ENCODE data around the gene TMEM151A. TPM values are rescaled to one million over a fixed set of nuclear protein-coding genes. Genes with fewer than 3 reads are reported as not detected.
A peak's percentile ranks its signal among the peaks of the same experiment; 100 is the strongest.
"Not testable (repeated sequence)": the region's sequence is repeated elsewhere in the genome, so short reads cannot be mapped to it uniquely, and the experiment has no call there.

Gene TMEM151A
- total RNA-seq, 2 donors from 2014 or later = not detected

DNA sequence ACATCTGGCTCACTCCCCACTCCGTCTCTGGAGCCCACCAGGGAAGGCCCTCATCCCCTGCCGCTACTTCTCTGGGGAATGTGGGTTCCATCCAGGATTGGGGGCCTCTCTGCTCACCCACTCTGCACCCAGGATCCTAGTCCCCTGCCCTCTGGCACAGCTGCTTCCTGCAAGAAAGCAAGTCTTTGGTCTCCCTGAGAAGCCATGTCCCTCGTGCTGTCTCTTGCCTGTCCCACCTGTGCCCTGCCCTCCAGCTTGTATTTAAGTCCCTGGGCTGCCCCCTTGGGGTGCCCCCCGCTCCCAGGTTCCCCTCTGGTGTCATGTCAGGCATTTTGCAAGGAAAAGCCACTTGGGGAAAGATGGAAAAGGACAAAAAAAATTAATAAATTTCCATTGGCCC is 14.6 kb upstream of the TMEM151A start:
- peaks cover 0 to 12% of the 10 kb centered on the region in 2 donors for H3K36me3 Mint-ChIP-seq
- H3K9me3 Mint-ChIP-seq, ATAC-seq, H3K27ac Mint-ChIP-seq: not testable (repeated sequence)
- DNase-seq (ENCODE audit: low spot score in 2 of 2) = peak in 1 of 2 donors; percentile 52

DNA sequence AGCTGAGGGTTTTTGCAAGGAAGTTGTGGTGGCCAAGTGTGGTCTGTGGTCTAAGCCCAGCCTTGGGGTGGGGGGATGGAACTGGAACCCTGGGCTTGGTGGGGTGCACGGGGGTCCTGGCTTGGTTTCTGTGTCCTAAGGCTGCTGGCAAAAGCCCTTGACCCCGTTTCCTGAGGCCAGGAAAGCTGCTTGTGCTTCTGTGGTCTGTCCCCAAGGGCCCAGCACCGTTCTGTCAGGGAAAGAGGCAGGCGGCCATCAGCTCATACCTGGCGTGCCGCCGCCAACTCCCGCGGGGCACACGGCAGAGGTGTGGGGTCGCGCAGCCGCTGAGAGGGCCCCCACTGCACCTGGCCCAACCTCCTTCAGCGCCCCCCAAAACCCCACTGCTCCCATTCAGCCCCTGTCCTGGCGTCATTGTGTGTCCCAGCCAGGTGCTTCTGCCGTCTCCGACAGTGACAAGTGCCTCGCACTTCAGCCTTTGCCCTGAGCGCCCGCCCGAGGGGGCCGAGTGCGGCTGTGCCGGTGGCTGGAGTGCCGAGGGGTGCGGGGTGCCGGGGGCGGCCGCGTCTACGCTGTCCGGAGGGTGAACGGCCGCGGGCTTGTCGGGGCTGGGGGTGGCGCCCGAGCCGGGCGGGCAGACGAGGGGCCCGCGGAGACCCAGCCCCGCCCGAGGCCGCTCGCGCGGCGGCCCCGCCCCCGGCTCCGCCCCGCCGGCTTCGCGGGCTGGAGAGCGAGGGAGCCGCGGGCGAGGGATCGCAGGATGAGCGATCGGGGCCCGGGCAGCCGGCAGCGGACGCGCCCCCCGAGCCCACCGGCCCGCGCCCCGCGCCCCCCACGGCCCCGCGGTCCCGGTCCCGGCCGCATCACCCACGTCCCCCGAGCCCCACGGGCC is 14.0 kb upstream of the TMEM151A start, which contains the start of gene CNIH2:
CNIH2 (plus strand) TSS at position 705 of the 892 bp plus-strand sequence. CDS start 282 bp downstream, outside the sequence.
- DNase-seq (ENCODE audit: low spot score in 2 of 2) (peak; percentile 61 to 65), ATAC-seq (peak; percentile 28 to 34)
- H3K27ac Mint-ChIP-seq = no peak within 1 kb of the TSS
- no peaks in the 10 kb centered on the region for H3K9me3 Mint-ChIP-seq
- H3K36me3 Mint-ChIP-seq = peaks cover 0 to 8% of the 10 kb centered on the region in 2 donors

DNA sequence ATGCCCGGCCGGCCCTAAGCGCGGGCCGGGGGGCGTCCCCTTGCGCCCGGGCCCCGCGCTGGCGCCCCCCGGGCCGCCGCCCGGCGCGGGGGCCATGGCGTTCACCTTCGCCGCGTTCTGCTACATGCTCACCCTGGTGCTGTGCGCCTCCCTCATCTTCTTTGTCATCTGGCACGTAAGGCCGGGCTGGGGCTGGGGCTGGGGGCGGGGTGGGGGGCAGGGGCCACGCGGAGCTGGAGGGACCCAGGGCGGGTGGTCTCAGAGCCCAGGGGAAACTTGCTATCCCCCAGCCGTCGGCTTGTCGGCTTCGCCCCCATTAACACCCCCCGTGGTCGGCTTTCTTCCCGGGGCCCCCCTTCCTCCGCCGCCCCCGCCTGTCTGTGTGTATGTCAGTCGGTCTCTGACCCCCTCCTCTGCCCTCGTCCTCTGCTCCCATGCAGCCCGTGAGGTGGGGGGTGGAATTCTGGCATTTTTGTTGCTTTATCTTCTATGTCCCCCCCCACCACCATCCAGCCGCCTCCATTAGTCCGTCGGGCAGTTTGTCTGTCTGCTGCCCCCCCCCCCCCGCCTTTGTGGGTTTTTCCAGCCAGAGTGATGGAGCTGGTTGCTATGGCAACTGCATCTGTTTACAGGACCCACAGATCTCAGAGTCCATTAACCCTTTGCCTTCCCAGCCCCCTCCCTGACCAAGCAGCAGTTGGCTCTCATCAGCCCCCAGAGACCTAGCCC is 13.2 kb upstream of the TMEM151A start:
- Mint-ChIP-seq H3K36me3 (peaks cover 0 to 5% of the 10 kb centered on the region in 2 donors), H3K9me3 (no peaks in the 10 kb centered on the region), H3K27ac (no peak overlapping the region)
- ATAC-seq = no peak
- peak in 1 of 2 donors; percentile 51 for DNase-seq (ENCODE audit: low spot score in 2 of 2)

DNA sequence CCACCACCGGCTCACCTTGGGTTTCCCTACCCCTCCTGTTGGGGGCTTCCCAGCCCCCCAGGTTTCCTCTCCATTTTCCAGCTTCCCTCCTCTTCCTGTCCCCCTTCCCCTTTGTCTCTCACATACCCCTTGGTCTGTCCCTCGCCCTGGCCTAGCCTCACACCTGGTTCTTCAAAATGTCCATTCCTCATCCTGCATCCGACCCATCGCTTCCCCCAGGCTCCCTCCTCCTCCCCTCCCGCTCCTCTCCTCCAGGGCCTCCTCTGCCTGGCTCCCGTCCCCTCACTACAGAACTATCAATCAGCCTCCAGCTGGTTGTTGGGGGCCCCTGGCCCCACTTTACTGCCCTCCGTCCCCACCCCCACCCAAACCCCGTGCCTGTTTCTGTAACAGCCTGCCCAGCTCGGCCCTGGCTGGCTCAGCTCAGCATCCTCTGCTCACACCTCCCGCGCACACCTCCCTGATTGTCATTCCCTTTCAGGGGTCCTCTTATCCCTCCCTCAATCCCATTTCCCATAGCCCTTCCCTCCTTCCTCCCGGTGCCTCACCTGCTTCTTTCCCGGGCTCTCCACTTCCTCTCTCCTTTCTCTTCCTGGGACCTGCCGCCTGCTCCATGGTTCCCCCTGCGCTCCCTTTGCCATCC is 12.5 kb upstream of the TMEM151A start:
- no peaks in the 10 kb centered on the region for H3K9me3 Mint-ChIP-seq

DNA sequence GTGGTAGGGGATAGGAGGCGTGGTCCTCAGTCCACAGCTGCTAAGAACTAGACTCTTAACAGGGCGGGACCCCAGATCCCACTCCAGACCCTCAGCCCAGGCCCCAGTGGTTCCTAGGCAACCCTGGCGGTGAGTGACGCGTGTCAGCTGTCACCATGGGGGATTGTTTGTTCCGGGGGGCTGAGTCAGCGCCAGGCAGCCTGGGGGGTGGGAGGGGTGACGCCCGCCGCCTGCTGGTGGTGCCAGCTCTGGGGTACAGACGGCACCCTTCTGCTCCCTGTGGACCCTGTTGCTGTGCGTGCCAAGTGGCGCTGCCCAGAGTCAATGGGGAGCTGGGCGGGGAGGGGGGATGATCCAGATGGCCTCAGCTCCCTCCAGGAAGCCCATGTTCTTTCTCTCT is 11.3 kb upstream of the TMEM151A start:
- no peaks in the 10 kb centered on the region for H3K36me3 Mint-ChIP-seq
- no peak overlapping the region for H3K27ac Mint-ChIP-seq
- no peak for ATAC-seq
- H3K9me3 Mint-ChIP-seq = no peaks in the 10 kb centered on the region
- no peak for DNase-seq (ENCODE audit: low spot score in 2 of 2)

More for the DNA sequence above, 12.5 kb upstream of the TMEM151A start:
- Mint-ChIP-seq H3K27ac (peak overlapping the region; percentile 54 to 95), H3K36me3 (peaks cover 0 to 2% of the 10 kb centered on the region in 2 donors)
- DNase-seq (ENCODE audit: low spot score in 2 of 2) (no peak), ATAC-seq (no peak)

DNA sequence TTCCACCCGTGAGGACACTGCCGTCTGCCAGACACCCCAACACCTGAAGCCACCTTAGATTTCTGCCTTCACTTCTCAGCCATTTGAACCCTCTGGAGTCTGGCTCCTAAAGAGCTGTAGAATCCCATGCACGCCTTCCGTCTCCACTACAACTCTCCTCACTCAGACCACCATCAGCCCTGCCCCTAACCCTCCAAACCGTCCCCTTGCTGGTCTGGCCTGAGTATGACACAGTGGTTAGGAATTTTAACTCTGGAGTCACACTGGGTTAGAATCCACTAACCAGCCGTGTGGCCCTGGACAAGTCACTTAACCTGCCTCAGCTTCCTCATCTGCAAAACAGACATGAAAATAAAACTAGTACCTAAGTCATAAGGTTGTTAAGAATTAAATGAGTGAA is 10.7 kb upstream of the TMEM151A start:
- Mint-ChIP-seq H3K9me3 (no peaks in the 10 kb centered on the region), H3K36me3 (no peaks in the 10 kb centered on the region), H3K27ac (peak overlapping the region in 1 of 2 donors; percentile 5)
- ATAC-seq (no peak), DNase-seq (ENCODE audit: low spot score in 2 of 2) (no peak)

DNA sequence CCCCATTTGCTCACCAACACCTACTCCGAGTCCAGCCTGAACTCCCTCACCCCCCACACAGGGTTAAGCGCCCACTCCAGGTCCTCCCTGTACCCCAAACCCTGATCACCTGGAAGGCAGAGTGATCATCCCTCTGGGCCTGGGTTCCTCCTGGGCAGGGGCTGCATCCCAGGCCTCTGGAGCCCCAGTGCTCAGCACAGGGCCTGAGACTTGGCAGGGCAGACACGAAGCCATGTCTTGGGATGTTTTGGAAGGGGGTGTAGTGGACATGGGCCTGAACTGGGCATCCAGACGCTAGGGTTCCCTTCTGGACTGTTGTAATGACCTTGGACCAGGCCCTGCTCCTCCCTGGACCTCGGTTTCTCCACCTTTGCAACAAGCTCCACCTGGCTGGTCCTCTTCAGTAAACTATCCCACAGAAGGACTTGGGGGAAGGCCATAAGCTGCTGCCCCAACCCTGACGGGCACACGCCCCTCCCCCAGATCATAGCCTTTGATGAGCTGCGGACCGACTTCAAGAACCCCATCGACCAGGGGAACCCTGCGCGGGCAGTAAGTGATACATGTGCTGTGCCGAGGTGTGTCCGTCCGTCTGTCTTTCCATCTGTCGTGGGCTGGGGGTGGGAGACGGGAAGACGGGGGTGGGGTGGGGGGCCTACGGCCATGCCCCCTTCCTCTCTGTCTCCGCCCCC is 9.8 kb upstream of the TMEM151A start:
- DNase-seq (ENCODE audit: low spot score in 2 of 2) (no peak), ATAC-seq (no peak)
- Mint-ChIP-seq H3K9me3 (no peaks in the 10 kb centered on the region), H3K27ac (peak overlapping the region in 1 of 2 donors; percentile 85), H3K36me3 (no peaks in the 10 kb centered on the region)

DNA sequence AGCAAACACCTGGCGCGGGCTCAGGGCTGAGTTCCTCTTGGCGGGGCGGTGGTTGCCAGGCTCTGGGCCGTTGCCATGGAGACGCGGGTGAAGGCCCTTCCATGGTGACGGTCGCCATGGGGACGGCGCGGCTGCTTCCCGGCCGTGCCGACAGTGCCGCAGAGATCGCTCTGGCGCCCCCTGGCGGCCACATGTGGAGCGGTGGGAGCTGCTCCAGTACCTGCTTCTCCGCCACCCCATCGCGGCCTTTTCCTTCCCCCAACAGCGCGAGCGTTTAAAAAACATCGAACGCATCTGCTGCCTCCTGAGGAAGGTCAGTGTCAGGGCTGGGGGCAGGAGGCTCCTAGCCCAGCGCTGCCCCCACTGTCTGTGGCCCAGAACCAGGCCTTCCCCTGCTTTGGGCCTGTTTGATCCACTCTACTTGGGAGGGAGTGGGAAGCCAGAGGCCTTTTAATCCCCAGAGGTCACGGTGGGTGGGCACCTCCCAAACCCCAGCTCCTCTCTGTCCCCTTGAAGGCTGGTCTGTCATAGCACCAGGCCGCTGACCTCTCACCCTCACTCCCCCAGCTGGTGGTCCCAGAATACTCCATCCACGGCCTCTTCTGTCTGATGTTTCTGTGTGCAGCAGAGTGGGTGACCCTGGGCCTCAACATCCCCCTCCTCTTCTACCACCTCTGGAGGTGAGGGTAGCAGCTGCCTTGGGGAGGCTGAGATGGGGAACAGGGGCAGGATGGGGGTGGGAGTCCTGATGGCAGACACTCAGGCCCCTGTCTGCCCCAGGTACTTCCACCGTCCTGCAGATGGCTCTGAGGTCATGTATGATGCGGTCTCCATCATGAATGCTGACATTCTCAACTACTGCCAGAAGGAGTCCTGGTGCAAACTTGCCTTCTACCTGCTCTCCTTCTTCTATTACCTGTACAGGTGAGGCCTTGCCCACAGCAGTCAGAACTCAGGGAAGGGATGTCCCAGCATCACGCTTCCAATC is 8.9 kb upstream of the TMEM151A start:
- H3K36me3 Mint-ChIP-seq = no peaks in the 10 kb centered on the region
- no peaks in the 10 kb centered on the region for H3K9me3 Mint-ChIP-seq
- DNase-seq (ENCODE audit: low spot score in 2 of 2) = peak; percentile 97 to 100
- H3K27ac Mint-ChIP-seq = peak overlapping the region; percentile 72 to 85
- ATAC-seq = peak; percentile 86 to 89

DNA sequence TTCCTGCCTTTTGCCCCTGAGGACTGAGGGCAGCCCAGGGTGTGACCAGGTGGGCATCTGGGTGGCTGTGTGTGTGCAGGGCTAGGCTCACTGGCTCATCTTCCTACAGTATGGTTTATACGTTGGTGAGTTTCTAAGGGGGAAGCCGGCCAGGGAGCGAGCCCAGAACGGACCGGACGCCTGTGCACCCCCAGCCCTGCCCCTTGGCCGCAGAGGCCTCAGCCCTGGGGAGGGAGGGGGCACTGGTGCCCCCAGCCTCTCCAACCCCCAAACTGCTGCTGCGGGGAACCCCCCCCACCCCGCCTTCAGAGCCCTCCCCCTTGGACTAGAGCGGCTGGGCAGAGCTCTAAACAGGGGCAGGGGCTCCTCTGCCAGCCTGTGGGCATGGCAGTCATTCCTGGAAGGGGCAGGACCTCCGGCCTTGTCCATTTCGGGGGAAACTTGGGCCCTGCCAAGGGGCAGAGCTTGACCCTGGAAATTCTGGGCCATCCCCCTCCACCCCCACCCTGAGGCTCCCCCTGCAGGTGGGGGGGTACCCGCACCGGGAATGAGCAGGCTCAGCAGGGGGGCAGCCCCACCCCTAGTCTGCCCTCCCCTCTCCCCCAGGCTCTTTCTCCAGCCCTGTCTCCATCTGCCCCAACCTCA is 8.1 kb upstream of the TMEM151A start:
- Mint-ChIP-seq H3K27ac (peak overlapping the region in 1 of 2 donors; percentile 85), H3K9me3 (no peaks in the 10 kb centered on the region), H3K36me3 (no peaks in the 10 kb centered on the region)
- ATAC-seq (no peak), DNase-seq (ENCODE audit: low spot score in 2 of 2) (no peak)

DNA sequence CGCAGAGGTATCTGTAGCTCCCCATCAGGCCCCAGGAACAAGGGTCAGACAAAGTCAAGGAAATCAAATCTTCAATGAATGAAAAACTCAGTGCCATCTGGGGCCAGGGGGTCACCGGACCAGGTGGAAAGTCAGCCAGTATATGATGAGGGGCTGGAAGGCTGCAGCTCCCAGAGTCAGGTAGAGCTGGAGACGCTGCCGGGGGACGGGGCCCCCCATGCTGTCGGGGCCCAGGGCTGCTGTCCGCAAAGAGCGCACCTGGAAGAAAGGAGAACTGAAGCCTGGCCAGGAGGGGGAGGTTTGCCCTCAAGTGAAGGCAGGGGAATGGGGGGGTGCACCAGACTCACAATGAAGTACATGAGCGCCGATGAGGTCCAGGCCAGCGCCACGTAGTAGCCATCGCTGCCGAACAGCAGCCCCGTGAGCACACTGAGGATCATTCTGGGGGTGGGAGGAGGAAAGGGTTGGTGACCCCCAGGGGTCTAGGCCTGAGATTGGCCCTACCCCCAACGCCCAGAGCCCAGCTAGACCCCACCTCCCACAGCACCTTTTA is 7.1 kb upstream of the TMEM151A start:
- no peaks in the 10 kb centered on the region for H3K9me3 Mint-ChIP-seq
- ATAC-seq (no peak), DNase-seq (ENCODE audit: low spot score in 2 of 2) (no peak)
- no peaks in the 10 kb centered on the region for H3K36me3 Mint-ChIP-seq
- no peak overlapping the region for H3K27ac Mint-ChIP-seq

DNA sequence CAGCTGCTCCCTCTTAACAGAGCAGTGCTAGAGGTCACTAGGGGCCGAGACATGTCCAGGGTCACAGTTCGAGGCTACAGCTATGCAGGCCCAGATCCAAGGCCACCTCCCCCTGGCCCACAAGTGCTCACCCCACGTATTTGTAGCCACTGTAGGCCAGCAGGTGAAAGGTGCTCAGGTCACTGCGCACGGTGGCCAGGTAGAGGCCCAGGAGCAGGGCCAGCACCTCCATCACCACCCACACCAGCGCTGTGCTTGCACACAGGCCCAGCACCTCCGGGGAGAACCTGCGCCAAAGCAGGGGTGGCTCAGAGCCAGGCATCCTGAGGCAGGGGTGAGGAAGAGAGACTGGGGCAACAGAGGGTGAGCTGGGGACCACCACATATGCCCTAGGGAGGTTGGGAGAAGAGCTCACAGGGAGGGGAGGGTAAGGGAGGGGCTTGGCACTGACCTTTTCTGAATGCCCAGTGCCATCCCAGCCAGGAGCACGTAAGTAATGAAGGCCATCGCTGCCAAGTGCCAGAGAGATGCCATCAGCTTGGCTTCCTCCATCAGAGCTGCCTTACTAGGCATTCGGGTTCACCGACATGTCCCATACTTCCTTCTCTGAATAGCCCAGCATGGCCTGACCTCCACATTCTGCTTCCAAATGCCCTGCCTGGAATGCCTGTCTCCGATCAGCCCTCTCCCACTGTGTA is 6.3 kb upstream of the TMEM151A start:
- Mint-ChIP-seq H3K27ac (no peak overlapping the region), H3K9me3 (no peaks in the 10 kb centered on the region), H3K36me3 (no peaks in the 10 kb centered on the region)
- ATAC-seq = no peak
- no peak for DNase-seq (ENCODE audit: low spot score in 2 of 2)

DNA sequence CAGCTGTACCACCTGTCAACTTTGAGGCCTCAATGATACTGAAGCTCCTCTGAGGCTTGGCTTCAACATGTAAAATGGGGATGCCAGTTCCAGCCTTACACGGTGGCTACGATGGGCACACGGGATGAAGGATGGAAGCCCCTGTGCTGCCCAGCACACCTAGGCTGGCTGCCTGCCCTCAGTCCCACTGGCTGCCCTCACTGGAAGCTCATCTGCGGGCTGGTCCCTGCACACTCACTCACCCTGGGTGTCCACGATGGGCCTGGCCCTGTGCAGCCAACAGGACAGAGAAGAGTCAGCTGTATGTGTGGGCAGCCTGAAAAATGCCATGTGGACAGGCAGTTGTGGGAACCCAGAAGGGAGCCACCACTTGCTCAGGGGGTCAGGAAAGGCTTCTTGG is 5.0 kb upstream of the TMEM151A start:
- Mint-ChIP-seq H3K27ac (peak overlapping the region in 1 of 2 donors; percentile 89), H3K36me3 (no peaks in the 10 kb centered on the region), H3K9me3 (no peaks in the 10 kb centered on the region)
- DNase-seq (ENCODE audit: low spot score in 2 of 2) = no peak
- no peak for ATAC-seq

DNA sequence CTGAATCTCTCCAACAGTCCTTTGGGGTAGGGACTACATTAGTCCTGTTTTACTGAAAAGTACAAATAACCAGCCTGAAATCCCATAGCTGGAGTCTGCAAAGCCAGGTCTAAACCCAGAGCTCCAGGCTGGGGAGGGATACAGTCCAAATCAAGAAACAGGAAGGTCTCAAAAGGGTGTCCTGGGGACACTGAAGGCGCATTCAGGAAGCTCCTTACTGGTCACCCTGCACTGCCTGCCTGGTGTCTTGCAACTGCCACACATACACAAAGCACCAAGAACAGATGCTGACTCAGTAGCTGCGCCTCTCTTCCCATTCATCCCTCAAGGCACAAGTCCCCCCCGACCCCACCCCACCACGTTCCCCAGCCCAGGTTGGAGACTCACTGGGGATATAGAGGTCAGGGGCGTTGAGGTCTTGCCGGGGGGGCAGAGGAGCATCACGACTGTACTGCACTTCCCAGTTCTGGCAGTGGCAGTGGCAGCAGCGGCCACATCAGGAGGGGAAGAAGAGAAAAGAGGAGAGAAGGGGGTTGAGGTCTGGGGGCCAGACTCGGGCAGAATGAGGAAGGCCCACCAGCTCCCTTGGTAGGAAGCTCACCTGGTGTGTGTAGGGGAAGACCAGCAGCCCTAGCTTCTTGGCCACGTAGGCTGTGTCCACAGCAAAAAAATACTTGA is 4.3 kb upstream of the TMEM151A start:
- H3K36me3 Mint-ChIP-seq = no peaks in the 10 kb centered on the region
- no peak for DNase-seq (ENCODE audit: low spot score in 2 of 2)
- no peaks in the 10 kb centered on the region for H3K9me3 Mint-ChIP-seq
- ATAC-seq = no peak
- H3K27ac Mint-ChIP-seq = peak overlapping the region; percentile 65 to 89
